Transverse colon (tissue), 4 donors: ENCODE data around the gene ATP9B. TPM values are rescaled to one million over a fixed set of nuclear protein-coding genes. Genes with fewer than 3 reads are reported as not detected.

ENCODE experiments used
- DNase-seq: peaks from one replicate; pipeline ENCODE4 v3.0.0-alpha.2; 2019
- H3K27ac ChIP-seq, 4 donors: fragments of 200-600 bp; sonication (generic); 2 replicates each; pipeline ENCODE4 v1.5.1; 2016 to 2018; ENCODE audit warnings: inconsistent platforms in 4 of 4
- H3K27me3 ChIP-seq: fragments of 200-600 bp; sonication (generic); 2 replicates; pipeline ENCODE4 v1.5.1; 2017; ENCODE audit warnings: inconsistent platforms
- H3K36me3 ChIP-seq, 4 donors: fragments of 200-600 bp; sonication (generic); 2 replicates each; pipeline ENCODE4 v1.5.1; 2017 to 2019; ENCODE audit warnings: inconsistent platforms in 4 of 4
- H3K4me1 ChIP-seq, 4 donors: fragments of 200-600 bp; sonication (generic); 2 replicates each; pipeline ENCODE4 v1.5.1; 2017 to 2020; ENCODE audit warnings: inconsistent platforms in 4 of 4
- H3K4me3 ChIP-seq, 4 donors: fragments of 200-600 bp; sonication (generic); 1 replicate in 1 of 4; 2 replicates in 3 of 4; pipeline versions ENCODE4 v1.5.1 to v1.6.1; 2017 to 2019; ENCODE audit warnings: inconsistent platforms in 4 of 4
- H3K9me3 ChIP-seq, 2 donors: fragments of 200-600 bp; sonication (generic); 2 replicates each; pipeline ENCODE4 v1.5.1; 2017 to 2019; ENCODE audit warnings: inconsistent platforms in 2 of 2
- CTCF ChIP-seq, 5 experiments: fragments of 200-600 bp in 3 of 5; fragments of 450-650 bp in 2 of 5; sonication (generic) in 3 of 5; IDR thresholded peaks; 1 replicate in 2 of 5; 2 replicates in 3 of 5; pipeline ENCODE4 v1.5.1; 2016 to 2017; ENCODE audit warnings: antibody characterized with exemption in 5 of 5, inconsistent platforms in 3 of 5, mild to moderate bottlenecking in 2 of 5, moderate library complexity in 1 of 5
- EP300 ChIP-seq: sonication (generic); formaldehyde crosslinking; IDR thresholded peaks from one replicate; pipeline ENCODE4 v1.6.1; 2017; ENCODE audit warnings: antibody characterized with exemption, low read depth
- POLR2A ChIP-seq: fragments of 450-650 bp; IDR thresholded peaks from one replicate; pipeline ENCODE4 v1.6.1; 2016; ENCODE audit warnings: antibody characterized with exemption, mild to moderate bottlenecking, moderate library complexity
- POLR2AphosphoS5 ChIP-seq, 3 donors: sonication (generic); formaldehyde crosslinking; IDR thresholded peaks; one replicate each; pipeline ENCODE4 v1.6.1; 2016; ENCODE audit warnings: antibody characterized with exemption in 3 of 3
- WGBS, 2 donors: methylation state at CpG; one replicate each; pipeline ENCODE4 v1.1.5; 2018; ENCODE audit warnings: low coverage in 1 of 2; 5-methylcytosine and 5-hydroxymethylcytosine counted together
- in situ Hi-C, 4 donors: fragments of 200-750 bp; cut with MboI; loops; one replicate each; pipeline versions ENCODE4 v1.15.0 to v1.15.1; 2017; ENCODE audit warnings: low sequenced_read_pairs in 3 of 4, low pct_ligation_motif_present in 1 of 4, low pct_unique_long_range_greater_than_20kb in 1 of 4
- intact Hi-C: fragments of 100-400 bp; cut with DNase I; formaldehyde crosslinking; loops from one replicate; pipeline ENCODE4 v1.15.1; 2023; ENCODE audit warnings: low total_unique reads
- total RNA-seq, 4 donors: library from RNA; depleted of rRNA; stranded (reverse); fragments of >200 nt; gene quantifications; one replicate each; pipeline ENCODE4 v1.1.0, GENCODE V29; 2016

ATP9B gene
- total RNA-seq, 4 donors from 2014 or later, result 36.3 to 70.3 (median 41.6) TPM

GRCh38 chr18:79422783-79423165 is 353.6 kb downstream of the ATP9B start:
- H3K9me3 ChIP-seq, result no peaks in the 10 kb centered on the region
- no peak overlapping the region for H3K27ac ChIP-seq
- H3K36me3 ChIP-seq, result no peaks in the 10 kb centered on the region
- DNase-seq, result no peak
- peaks cover 0 to 6% (median 2%) of the 10 kb centered on the region in 4 donors for H3K4me1 ChIP-seq
- intact Hi-C loops (no loop called here), in situ Hi-C loops (no loop called here)
- H3K4me3 ChIP-seq, result no peak overlapping the region
- no peak for TF ChIP-seq POLR2AphosphoS5 (IDR thresholded peaks at IDR 0.05)
- TF ChIP-seq POLR2A, result no peak
- no peak for TF ChIP-seq CTCF (IDR thresholded peaks at IDR 0.05)
- TF ChIP-seq EP300, result no peak
- no peaks in the 10 kb centered on the region for H3K27me3 ChIP-seq
- 89% methylated on average over 12 of the region's 12 CpGs; no CpG with 5 or more reads in 1 of the 2 donors for WGBS, 2 donors

- intact Hi-C loops (no loop called here), in situ Hi-C loops (no loop called here)
- 86% methylated on average over 25 of the region's 26 CpGs; no CpG with 5 or more reads in 1 of the 2 donors for WGBS, 2 donors
- no peaks in the 10 kb centered on the region for H3K27me3 ChIP-seq
- H3K9me3 ChIP-seq, result no peaks in the 10 kb centered on the region
- peaks cover 0 to 5% (median 2%) of the 10 kb centered on the region in 4 donors for H3K4me1 ChIP-seq
- H3K4me3 ChIP-seq, result no peak overlapping the region
- TF ChIP-seq CTCF (IDR thresholded peaks at IDR 0.05), result no peak
- no peak for TF ChIP-seq EP300
- no peak for TF ChIP-seq POLR2A
- no peaks in the 10 kb centered on the region for H3K36me3 ChIP-seq
- DNase-seq, result no peak
- no peak overlapping the region for H3K27ac ChIP-seq
Measured at GRCh38 chr18:79423211-79424007, 354.2 kb downstream of the ATP9B start.

GRCh38 chr18:79424008-79424565 is 354.9 kb downstream of the ATP9B start:
- in situ Hi-C loops (no loop called here), intact Hi-C loops (no loop called here)
- H3K36me3 ChIP-seq, result no peaks in the 10 kb centered on the region
- TF ChIP-seq CTCF (IDR thresholded peaks at IDR 0.05), result no peak
- no peak for TF ChIP-seq POLR2A
- TF ChIP-seq POLR2AphosphoS5 (IDR thresholded peaks at IDR 0.05), result no peak
- peaks cover 0 to 5% (median 0%) of the 10 kb centered on the region in 4 donors for H3K4me1 ChIP-seq
- 82% methylated on average over 4 to 28 of the region's 30 CpGs for WGBS, 2 donors
- no peaks in the 10 kb centered on the region for H3K27me3 ChIP-seq
- H3K4me3 ChIP-seq, result no peak overlapping the region
- no peaks in the 10 kb centered on the region for H3K9me3 ChIP-seq
- H3K27ac ChIP-seq, result no peak overlapping the region
- DNase-seq, result no peak

GRCh38 chr18:79424880-79425568 is 355.8 kb downstream of the ATP9B start:
- Histone ChIP-seq H3K27me3 (no peaks in the 10 kb centered on the region), H3K27ac (no peak overlapping the region), H3K4me1 (peaks cover 0 to 5% (median 0%) of the 10 kb centered on the region in 4 donors), H3K9me3 (no peaks in the 10 kb centered on the region), H3K36me3 (no peaks in the 10 kb centered on the region), H3K4me3 (no peak overlapping the region)
- no peak for TF ChIP-seq POLR2A
- TF ChIP-seq POLR2AphosphoS5 (IDR thresholded peaks at IDR 0.05), result no peak
- TF ChIP-seq CTCF (IDR thresholded peaks at IDR 0.05), result no peak
- TF ChIP-seq EP300, result no peak
- in situ Hi-C loops (no loop called here), intact Hi-C loops (loop anchor here (5.0 kb wide), 1 partner anchor 493 kb away; no protein-coding TSS in a partner anchor)
- WGBS, 2 donors, result 78 to 86% methylated on average over 5 to 19 of the region's 19 CpGs
- DNase-seq, result no peak
